ENCODE results near the gene SMS.

DNA sequence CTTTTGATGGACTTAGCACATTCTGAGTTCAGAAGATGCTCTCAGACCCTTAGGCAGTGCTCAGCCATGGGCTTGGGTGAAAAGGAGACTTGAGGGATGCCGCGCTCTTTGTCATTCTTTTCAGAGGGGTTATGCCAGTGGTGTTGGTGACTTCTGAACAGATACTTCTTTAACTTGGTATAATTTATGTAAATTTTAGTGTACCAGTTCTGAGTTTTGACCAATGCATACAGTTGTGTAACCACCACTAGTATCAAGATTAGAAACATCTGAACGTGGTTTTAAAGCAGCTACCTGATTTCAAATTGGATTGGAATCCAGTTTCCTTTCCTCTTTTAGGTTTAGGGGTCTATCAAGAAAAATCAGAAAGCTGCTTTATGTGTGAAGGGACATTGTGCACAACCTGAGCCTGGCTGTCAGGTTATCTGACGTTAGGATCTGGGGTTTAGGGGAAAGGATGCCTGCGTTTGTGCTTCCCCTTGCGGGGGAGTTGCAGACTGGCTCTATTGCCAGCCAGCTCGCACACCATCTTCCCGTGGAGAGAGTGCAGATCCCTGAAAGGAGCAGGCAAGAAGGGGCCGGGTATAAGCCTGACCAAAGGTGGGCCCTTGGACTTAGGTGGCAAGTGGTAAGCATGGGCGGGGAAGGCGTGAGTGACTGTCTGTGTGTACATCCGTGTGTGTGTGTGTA lies 19.0 kb downstream of the SMS start:
- TF ChIP-seq, protein P1, sequence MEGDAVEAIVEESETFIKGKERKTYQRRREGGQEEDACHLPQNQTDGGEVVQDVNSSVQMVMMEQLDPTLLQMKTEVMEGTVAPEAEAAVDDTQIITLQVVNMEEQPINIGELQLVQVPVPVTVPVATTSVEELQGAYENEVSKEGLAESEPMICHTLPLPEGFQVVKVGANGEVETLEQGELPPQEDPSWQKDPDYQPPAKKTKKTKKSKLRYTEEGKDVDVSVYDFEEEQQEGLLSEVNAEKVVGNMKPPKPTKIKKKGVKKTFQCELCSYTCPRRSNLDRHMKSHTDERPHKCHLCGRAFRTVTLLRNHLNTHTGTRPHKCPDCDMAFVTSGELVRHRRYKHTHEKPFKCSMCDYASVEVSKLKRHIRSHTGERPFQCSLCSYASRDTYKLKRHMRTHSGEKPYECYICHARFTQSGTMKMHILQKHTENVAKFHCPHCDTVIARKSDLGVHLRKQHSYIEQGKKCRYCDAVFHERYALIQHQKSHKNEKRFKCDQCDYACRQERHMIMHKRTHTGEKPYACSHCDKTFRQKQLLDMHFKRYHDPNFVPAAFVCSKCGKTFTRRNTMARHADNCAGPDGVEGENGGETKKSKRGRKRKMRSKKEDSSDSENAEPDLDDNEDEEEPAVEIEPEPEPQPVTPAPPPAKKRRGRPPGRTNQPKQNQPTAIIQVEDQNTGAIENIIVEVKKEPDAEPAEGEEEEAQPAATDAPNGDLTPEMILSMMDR (conservative IDR thresholded peaks at IDR 0.05; ENCODE audit: low read depth in 2 of 2), result no peak
- TF ChIP-seq POLR2AphosphoS5 (IDR thresholded peaks at IDR 0.05; ENCODE audit: low read depth) (no peak), EZH2phosphoT487 (IDR thresholded peaks at IDR 0.05; ENCODE audit: unreplicated experiment) (no peak), STAT1 (IDR thresholded peaks at IDR 0.05; ENCODE audit: unreplicated experiment) (no peak), CREB1 (CRISPR knock-in tag; IDR thresholded peaks at IDR 0.05; ENCODE audit: low read depth) (no peak), JUNB (IDR thresholded peaks at IDR 0.05; ENCODE audit: unreplicated experiment) (no peak), EZH2 (IDR thresholded peaks at IDR 0.05; ENCODE audit: low read depth, unreplicated experiment) (no peak), ZNF331 (CRISPR knock-in tag; IDR thresholded peaks at IDR 0.05; ENCODE audit: low read depth) (no peak), NANOG (IDR thresholded peaks at IDR 0.05; ENCODE audit: borderline replicate concordance) (no peak), ZNF114 (CRISPR knock-in tag; IDR thresholded peaks at IDR 0.05) (no peak)
- TF ChIP-seq, protein P2, sequence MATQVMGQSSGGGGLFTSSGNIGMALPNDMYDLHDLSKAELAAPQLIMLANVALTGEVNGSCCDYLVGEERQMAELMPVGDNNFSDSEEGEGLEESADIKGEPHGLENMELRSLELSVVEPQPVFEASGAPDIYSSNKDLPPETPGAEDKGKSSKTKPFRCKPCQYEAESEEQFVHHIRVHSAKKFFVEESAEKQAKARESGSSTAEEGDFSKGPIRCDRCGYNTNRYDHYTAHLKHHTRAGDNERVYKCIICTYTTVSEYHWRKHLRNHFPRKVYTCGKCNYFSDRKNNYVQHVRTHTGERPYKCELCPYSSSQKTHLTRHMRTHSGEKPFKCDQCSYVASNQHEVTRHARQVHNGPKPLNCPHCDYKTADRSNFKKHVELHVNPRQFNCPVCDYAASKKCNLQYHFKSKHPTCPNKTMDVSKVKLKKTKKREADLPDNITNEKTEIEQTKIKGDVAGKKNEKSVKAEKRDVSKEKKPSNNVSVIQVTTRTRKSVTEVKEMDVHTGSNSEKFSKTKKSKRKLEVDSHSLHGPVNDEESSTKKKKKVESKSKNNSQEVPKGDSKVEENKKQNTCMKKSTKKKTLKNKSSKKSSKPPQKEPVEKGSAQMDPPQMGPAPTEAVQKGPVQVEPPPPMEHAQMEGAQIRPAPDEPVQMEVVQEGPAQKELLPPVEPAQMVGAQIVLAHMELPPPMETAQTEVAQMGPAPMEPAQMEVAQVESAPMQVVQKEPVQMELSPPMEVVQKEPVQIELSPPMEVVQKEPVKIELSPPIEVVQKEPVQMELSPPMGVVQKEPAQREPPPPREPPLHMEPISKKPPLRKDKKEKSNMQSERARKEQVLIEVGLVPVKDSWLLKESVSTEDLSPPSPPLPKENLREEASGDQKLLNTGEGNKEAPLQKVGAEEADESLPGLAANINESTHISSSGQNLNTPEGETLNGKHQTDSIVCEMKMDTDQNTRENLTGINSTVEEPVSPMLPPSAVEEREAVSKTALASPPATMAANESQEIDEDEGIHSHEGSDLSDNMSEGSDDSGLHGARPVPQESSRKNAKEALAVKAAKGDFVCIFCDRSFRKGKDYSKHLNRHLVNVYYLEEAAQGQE (IDR thresholded peaks at IDR 0.05; ENCODE audit: unreplicated experiment), result no peak
